K562 (cell line): ENCODE results near the gene COBLL1. TPM values are rescaled to one million over a fixed set of nuclear protein-coding genes. Genes with fewer than 3 reads are reported as not detected.

Experiments
- ATAC-seq: fragments of 200-7000 bp; cut with Tn5 transposase; 3 replicates; pipeline ENCODE4 v1.9.1; 2020; ENCODE audit warnings: moderate library complexity
- BruUV-seq: library from RNA; stranded (reverse); fragments of 400-500 nt; replicated peaks from 2 replicates; lab custom pipeline; 2021; lab: Mats Ljungman, UMichigan
- CTCF ChIA-PET: fragments of 300-600 bp; formaldehyde crosslinking; extraction: SDS; loops from one replicate; lab custom pipeline; 2021; ENCODE audit warnings: low intra/inter-chr PET ratio; lab: Yijun Ruan, JAX
- POLR2A ChIA-PET: fragments of 300-600, 350-650 bp; sonication (Branson Sonifier 250); formaldehyde crosslinking; extraction: SDS; loops from one replicate; lab custom pipeline; 2021; ENCODE audit warnings: antibody characterized with exemption, inconsistent platforms; lab: Yijun Ruan, JAX
- DNase-seq, 4 experiments: peaks; one replicate each; pipeline versions ENCODE4 v3.0.0 to v3.0.0-alpha.2; 2011 to 2018; ENCODE audit warnings: low spot score in 3 of 4, mixed read lengths in 3 of 4; ENCODE audit errors: extremely low read depth in 1 of 4
- FAIRE-seq: peaks from 2 replicates; lab custom pipeline; 2011; peaks lifted over from hg19 to GRCh38; lab: Jason Lieb, UNC
- H2AFZ ChIP-seq: 2 replicates; pipeline ENCODE4 v1.6.0; 2011; ENCODE audit warnings: low read depth, low read length, control low read depth, inconsistent platforms
- H3K27ac ChIP-seq: fragments of 200-600 bp; 3 replicates; pipeline ENCODE4 v1.8.0; 2011; ENCODE audit warnings: low read depth, mild to moderate bottlenecking, control low read depth, inconsistent platforms, low read length, moderate library complexity, mixed read lengths; ENCODE audit errors: extremely low read depth
- H3K27me3 ChIP-seq, 2 experiments: fragments of 300-600 bp in 1 of 2; 2 replicates in 1 of 2; 3 replicates in 1 of 2; pipeline versions ENCODE4 v1.6.0 to v1.8.0; 2011; ENCODE audit warnings: inconsistent platforms in 2 of 2, low read length in 2 of 2, mild to moderate bottlenecking in 1 of 2, mixed read lengths in 1 of 2, moderate library complexity in 1 of 2; ENCODE audit not compliant: control insufficient read depth in 2 of 2, insufficient read depth in 2 of 2
- H3K36me3 ChIP-seq: fragments of 300-600 bp; 3 replicates; pipeline ENCODE4 v1.8.0; 2011; ENCODE audit warnings: mild to moderate bottlenecking, low read length, inconsistent platforms; ENCODE audit not compliant: control insufficient read depth, insufficient read depth
- H3K4me1 ChIP-seq, 2 experiments: fragments of 200-600 bp in 1 of 2; replicated peaks in 1 of 2; 2 replicates in 1 of 2; 3 replicates in 1 of 2; pipeline versions ENCODE4 v1.5.1 to v1.8.0; 2011; ENCODE audit warnings: inconsistent platforms in 2 of 2, low read length in 2 of 2, mild to moderate bottlenecking in 1 of 2, mixed read lengths in 1 of 2, moderate library complexity in 1 of 2; ENCODE audit not compliant: control insufficient read depth in 2 of 2, insufficient read depth in 2 of 2
- H3K4me2 ChIP-seq: 2 replicates; pipeline ENCODE4 v1.6.1; 2011; ENCODE audit warnings: low read length, control low read depth, inconsistent platforms, mixed read lengths; ENCODE audit not compliant: insufficient read depth
- H3K4me3 ChIP-seq: fragments of 200-600 bp; sonication (generic), shearing (Covaris generic); 2 replicates; pipeline ENCODE4 v1.5.1; 2016; ENCODE audit warnings: control low read depth, inconsistent platforms
- H3K79me2 ChIP-seq: fragments of 200-600 bp; 3 replicates; pipeline ENCODE4 v1.8.0; 2011; ENCODE audit warnings: low read length, inconsistent platforms; ENCODE audit not compliant: control insufficient read depth, insufficient read depth
- H3K9ac ChIP-seq, 2 experiments: 2 replicates each; pipeline versions ENCODE4 v1.6.0 to v1.6.1; 2011; ENCODE audit warnings: low read depth in 2 of 2, low read length in 2 of 2, control low read depth in 1 of 2, inconsistent platforms in 1 of 2, mild to moderate bottlenecking in 1 of 2, mixed read lengths in 1 of 2; ENCODE audit not compliant: insufficient read depth in 1 of 2
- H3K9me1 ChIP-seq: one replicate; pipeline ENCODE4 v1.6.0; 2011; ENCODE audit warnings: inconsistent platforms, mild to moderate bottlenecking, low read length, moderate library complexity; ENCODE audit not compliant: control insufficient read depth, insufficient read depth
- H3K9me3 ChIP-seq: replicated peaks from 2 replicates; pipeline ENCODE4 v1.5.1; 2011; ENCODE audit warnings: low read depth, low read length, inconsistent platforms; ENCODE audit not compliant: control insufficient read depth, insufficient read depth
- H4K20me1 ChIP-seq: replicated peaks from 2 replicates; pipeline ENCODE4 v1.6.1; 2011; ENCODE audit warnings: low read length, inconsistent platforms, mixed read lengths; ENCODE audit not compliant: control insufficient read depth, insufficient read depth
- HDAC3 ChIP-seq: fragments of 450-650 bp; IDR thresholded peaks from 2 replicates; pipeline ENCODE4 v1.6.1; 2018; ENCODE audit warnings: borderline replicate concordance, mild to moderate bottlenecking, moderate library complexity; ENCODE audit not compliant: partially characterized antibody
- HEY1 ChIP-seq: fragments of 250-450 bp; sonication (Bioruptor Pico); IDR thresholded peaks from 2 replicates; pipeline ENCODE4 v1.5.0; 2020; ENCODE audit warnings: mild to moderate bottlenecking, moderate library complexity, borderline replicate concordance
- IFI16 ChIP-seq: fragments of 250-450 bp; sonication (Bioruptor Pico); IDR thresholded peaks from 2 replicates; pipeline ENCODE4 v2.1.2; 2022; ENCODE audit warnings: mild to moderate bottlenecking, inconsistent platforms
- JUN ChIP-seq, 2 experiments: sonication (generic) in 1 of 2; formaldehyde crosslinking in 1 of 2; IDR thresholded peaks; 2 replicates each; pipeline versions ENCODE4 v1.6.1 to v1.8.0; 2012 to 2022; ENCODE audit warnings: borderline replicate concordance in 2 of 2, mild to moderate bottlenecking in 2 of 2, improper control_type of control experiment in 1 of 2, low read depth in 1 of 2, low read length in 1 of 2, missing genetic modification reagents in 1 of 2
- MTA3 ChIP-seq: fragments of 450-650 bp; formaldehyde crosslinking; IDR thresholded peaks from 2 replicates; pipeline ENCODE4 v1.6.1; 2017; ENCODE audit warnings: mild to moderate bottlenecking, borderline replicate concordance
- MYC ChIP-seq, 2 experiments: fragments of 250-450 bp in 1 of 2; sonication (Bioruptor Pico) in 1 of 2; IDR thresholded peaks; 2 replicates each; pipeline versions ENCODE4 v1.5.1 to v1.6.1; 2012 to 2021; ENCODE audit warnings: low read depth in 2 of 2, borderline replicate concordance in 1 of 2, improper control_type of control experiment in 1 of 2, low read length in 1 of 2, mild to moderate bottlenecking in 1 of 2, moderate library complexity in 1 of 2
- NFIX ChIP-seq: fragments of 250-450 bp; sonication (Bioruptor Pico); IDR thresholded peaks from 2 replicates; pipeline ENCODE4 v1.4.0; 2020; ENCODE audit warnings: low read depth, mild to moderate bottlenecking, moderate library complexity
- NR0B1 ChIP-seq: fragments of 450-650 bp; IDR thresholded peaks from one replicate; pipeline ENCODE4 v1.6.1; 2018; ENCODE audit warnings: mild to moderate bottlenecking, moderate library complexity; ENCODE audit not compliant: partially characterized antibody
- PHF20 ChIP-seq: fragments of 450-650 bp; IDR thresholded peaks from 2 replicates; pipeline ENCODE4 v1.6.1; 2018; ENCODE audit not compliant: partially characterized antibody
- SPI1 ChIP-seq: IDR thresholded peaks from 2 replicates; pipeline ENCODE4 v1.6.1; 2011; ENCODE audit warnings: low read depth, low read length, control low read depth, borderline replicate concordance
- SRSF9 ChIP-seq: fragments of 200-400 bp; formaldehyde crosslinking; IDR thresholded peaks from 2 replicates; pipeline ENCODE4 v1.6.1; 2017; ENCODE audit warnings: low read depth, low read length, borderline replicate concordance
- YBX1 ChIP-seq: fragments of 450-650 bp; IDR thresholded peaks from 2 replicates; pipeline ENCODE4 v1.7.1; 2016; ENCODE audit warnings: mild to moderate bottlenecking
- ZNF143 ChIP-seq: sonication (generic); formaldehyde crosslinking; IDR thresholded peaks from 2 replicates; pipeline ENCODE4 v1.9.0; 2022; ENCODE audit warnings: mild to moderate bottlenecking, missing genetic modification reagents
- ZNF717 ChIP-seq: fragments of 250-450 bp; sonication (Bioruptor Pico); IDR thresholded peaks from 2 replicates; pipeline ENCODE4 v1.5.0; 2021
- ZNF778 ChIP-seq: fragments of 450-650 bp; formaldehyde crosslinking; IDR thresholded peaks from 2 replicates; pipeline ENCODE4 v1.4.0; 2020; ENCODE audit warnings: mild to moderate bottlenecking, moderate library complexity
- whole genome bisulfite sequencing: fragments of 100-300 bp; shearing (Covaris generic); methylation state at CpG from one replicate; pipeline ENCODE4 v1.1.6; 2016; ENCODE audit warnings: low coverage, mixed read lengths; ENCODE audit not compliant: insufficient coverage; ENCODE audit errors: missing lambda C conversion rate; 5-methylcytosine and 5-hydroxymethylcytosine counted together
- in situ Hi-C: fragments of 300-500 bp; cut with MboI; formaldehyde crosslinking; loops from 4 replicates; pipeline ENCODE4 v1.15.0; 2018; ENCODE audit warnings: inconsistent platforms, mixed read lengths
- intact Hi-C: fragments of 100-400 bp; cut with micrococcal nuclease; formaldehyde crosslinking; loops from 2 replicates; pipeline ENCODE4 v1.14.2; 2022
- polyA plus RNA-seq, 8 experiments: library from polyadenylated mRNA; depleted of rRNA in 4 of 8; stranded (reverse) in 5 of 8; unstranded in 3 of 8; fragments of >200 nt; fragmentation: Nextera tagmentation in 2 of 8; fragmentation: Illumina TruSeq in 1 of 8; extraction: Ambion mirVana in 2 of 8; extraction: Trizol in 1 of 8; gene quantifications; 2 replicates each; pipeline versions ENCODE4 v1.2.1 to v1.2.3, GENCODE V29; 2011 to 2014; ENCODE audit warnings: inconsistent platforms in 1 of 8, missing spikeins in 1 of 8
- total RNA-seq, 7 experiments: library from RNA; depleted of rRNA in 6 of 7; stranded (reverse); fragments of >200 nt in 6 of 7; fragmentation: Illumina TruSeq in 2 of 7; extraction: Trizol in 2 of 7; gene quantifications; 2 replicates each; pipeline versions ENCODE4 v1.2.1 to v1.2.3, GENCODE V29; 2011 to 2021; ENCODE audit warnings: low replicate concordance in 1 of 7
- TF ChIP-seq, protein P1 (sequence below): fragments of 450-650 bp; formaldehyde crosslinking; conservative IDR thresholded peaks from 2 replicates; pipeline ENCODE4 v1.4.0; 2022; ENCODE audit warnings: mild to moderate bottlenecking, missing genetic modification characterization
- TF ChIP-seq, protein P2 (sequence below): fragments of 250-450 bp; sonication (Bioruptor Pico); IDR thresholded peaks from 2 replicates; pipeline ENCODE4 v1.8.0; 2022; ENCODE audit warnings: moderate library complexity, mild to moderate bottlenecking, inconsistent platforms

COBLL1 gene
- total and polyA plus RNA-seq, 9 of the 15 experiments (the other 6 are each of a cell fraction or from before 2014, with no cell fraction given) = 0.07 to 1.6 (median 0.71) TPM

DNA sequence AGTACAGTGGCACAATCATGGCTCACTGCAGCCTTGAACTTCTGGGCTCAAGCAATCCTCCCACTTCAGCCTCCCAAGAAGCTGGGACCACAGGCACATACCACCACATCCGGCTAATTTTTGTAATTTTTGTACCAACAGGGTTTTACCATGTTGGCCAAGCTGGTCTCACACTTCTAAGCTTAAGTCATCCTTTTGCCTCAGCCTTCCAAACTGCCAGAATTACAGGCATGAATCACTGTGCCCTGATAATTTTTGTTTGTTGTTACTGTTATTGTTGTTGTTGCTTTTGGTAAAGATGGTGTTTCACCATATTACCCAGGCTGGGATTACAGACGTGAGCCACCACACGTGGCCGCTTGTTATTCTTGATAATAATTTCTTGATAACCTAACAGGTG lies 10.5 kb upstream of the COBLL1 start:
- DNase-seq (no peak), FAIRE-seq (no peak), ATAC-seq (no peak)
- Histone ChIP-seq H3K27me3 (no peaks in the 10 kb centered on the region), H3K4me1 (no peaks in the 10 kb centered on the region), H3K9me3 (no peaks in the 10 kb centered on the region), H3K79me2 (no peaks in the 10 kb centered on the region), H2AFZ (no peak overlapping the region), H3K27ac (no peak overlapping the region), H4K20me1 (no peaks in the 10 kb centered on the region), H3K4me3 (no peak overlapping the region), H3K4me2 (no peak overlapping the region), H3K9ac (no peak overlapping the region), H3K36me3 (no peaks in the 10 kb centered on the region), H3K9me1 (no peaks in the 10 kb centered on the region)
- intact Hi-C loops = no loop called here
- CTCF ChIA-PET = no interaction called here
- no TSS peak for BruUV-seq
- POLR2A ChIA-PET = no interaction called here
- 2% methylated on average over 4 of the region's 4 CpGs for WGBS
- in situ Hi-C loops = no loop called here
- no peak for TF ChIP-seq MYC (IDR thresholded peaks at IDR 0.05; ENCODE audit: low read depth, low read length)
- no peak for TF ChIP-seq MYC (CRISPR knock-in tag; IDR thresholded peaks at IDR 0.05; ENCODE audit: borderline replicate concordance, low read depth)
- TF ChIP-seq PHF20 = no peak
- TF ChIP-seq, protein P1, sequence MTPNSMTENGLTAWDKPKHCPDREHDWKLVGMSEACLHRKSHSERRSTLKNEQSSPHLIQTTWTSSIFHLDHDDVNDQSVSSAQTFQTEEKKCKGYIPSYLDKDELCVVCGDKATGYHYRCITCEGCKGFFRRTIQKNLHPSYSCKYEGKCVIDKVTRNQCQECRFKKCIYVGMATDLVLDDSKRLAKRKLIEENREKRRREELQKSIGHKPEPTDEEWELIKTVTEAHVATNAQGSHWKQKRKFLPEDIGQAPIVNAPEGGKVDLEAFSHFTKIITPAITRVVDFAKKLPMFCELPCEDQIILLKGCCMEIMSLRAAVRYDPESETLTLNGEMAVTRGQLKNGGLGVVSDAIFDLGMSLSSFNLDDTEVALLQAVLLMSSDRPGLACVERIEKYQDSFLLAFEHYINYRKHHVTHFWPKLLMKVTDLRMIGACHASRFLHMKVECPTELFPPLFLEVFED (CRISPR knock-in tag) = no peak
- TF ChIP-seq NFIX (CRISPR knock-in tag) = no peak
- no peak for TF ChIP-seq IFI16 (CRISPR knock-in tag)
- no peak for TF ChIP-seq JUN (IDR thresholded peaks at IDR 0.05; ENCODE audit: borderline replicate concordance, low read depth, low read length)
- TF ChIP-seq JUN (CRISPR knock-in tag; IDR thresholded peaks at IDR 0.05; ENCODE audit: borderline replicate concordance) = no peak
- no peak for TF ChIP-seq YBX1
- no peak for TF ChIP-seq HEY1 (CRISPR knock-in tag)
- TF ChIP-seq HDAC3 = no peak
- TF ChIP-seq ZNF778 (CRISPR knock-in tag) = no peak
- no peak for TF ChIP-seq SRSF9
- no peak for TF ChIP-seq ZNF143
- TF ChIP-seq MTA3 = no peak
- TF ChIP-seq, protein P2, sequence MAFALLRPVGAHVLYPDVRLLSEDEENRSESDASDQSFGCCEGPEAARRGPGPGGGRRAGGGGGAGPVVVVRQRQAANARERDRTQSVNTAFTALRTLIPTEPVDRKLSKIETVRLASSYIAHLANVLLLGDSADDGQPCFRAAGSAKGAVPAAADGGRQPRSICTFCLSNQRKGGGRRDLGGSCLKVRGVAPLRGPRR (CRISPR knock-in tag) = no peak
- TF ChIP-seq NR0B1 = no peak
- no peak for TF ChIP-seq ZNF717 (CRISPR knock-in tag)
- no peak for TF ChIP-seq SPI1
